Measurements from ENCODE around the gene FIZ1.

DNA sequence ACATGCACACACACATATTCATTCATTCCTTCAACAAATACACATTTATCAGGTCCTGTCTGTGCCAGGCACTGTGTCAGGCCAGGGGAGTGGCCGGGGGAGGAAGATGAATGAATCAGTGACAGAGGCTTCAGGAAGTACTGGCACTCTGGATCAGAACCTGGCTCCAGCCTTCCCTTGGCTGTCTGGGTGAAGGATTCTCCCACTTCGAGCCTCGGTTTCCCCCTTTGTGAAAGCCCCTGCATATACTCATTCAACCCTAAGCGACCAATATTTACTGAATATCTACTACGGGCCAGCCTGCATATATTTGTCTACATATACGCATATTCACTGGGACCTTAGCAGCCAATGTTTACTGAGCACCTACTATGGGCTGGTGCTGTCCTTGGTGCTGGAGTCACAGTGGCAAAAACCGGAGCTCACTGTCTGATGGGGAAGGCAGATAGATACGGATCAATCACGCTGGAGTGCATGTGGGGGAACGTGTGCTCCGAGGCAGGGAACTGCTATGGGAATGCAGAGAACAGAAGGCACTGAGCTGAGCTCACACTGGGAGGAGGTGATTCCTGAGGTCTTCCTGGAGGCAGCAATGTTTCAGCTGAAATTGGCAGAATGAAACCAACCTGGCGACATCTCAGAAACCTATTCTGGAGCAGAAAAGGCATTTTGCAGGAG is 18.0 kb downstream of the FIZ1 start:
- TF ChIP-seq POLR2A (IDR thresholded peaks at IDR 0.05), result no peak
- TF ChIP-seq, protein P1, sequence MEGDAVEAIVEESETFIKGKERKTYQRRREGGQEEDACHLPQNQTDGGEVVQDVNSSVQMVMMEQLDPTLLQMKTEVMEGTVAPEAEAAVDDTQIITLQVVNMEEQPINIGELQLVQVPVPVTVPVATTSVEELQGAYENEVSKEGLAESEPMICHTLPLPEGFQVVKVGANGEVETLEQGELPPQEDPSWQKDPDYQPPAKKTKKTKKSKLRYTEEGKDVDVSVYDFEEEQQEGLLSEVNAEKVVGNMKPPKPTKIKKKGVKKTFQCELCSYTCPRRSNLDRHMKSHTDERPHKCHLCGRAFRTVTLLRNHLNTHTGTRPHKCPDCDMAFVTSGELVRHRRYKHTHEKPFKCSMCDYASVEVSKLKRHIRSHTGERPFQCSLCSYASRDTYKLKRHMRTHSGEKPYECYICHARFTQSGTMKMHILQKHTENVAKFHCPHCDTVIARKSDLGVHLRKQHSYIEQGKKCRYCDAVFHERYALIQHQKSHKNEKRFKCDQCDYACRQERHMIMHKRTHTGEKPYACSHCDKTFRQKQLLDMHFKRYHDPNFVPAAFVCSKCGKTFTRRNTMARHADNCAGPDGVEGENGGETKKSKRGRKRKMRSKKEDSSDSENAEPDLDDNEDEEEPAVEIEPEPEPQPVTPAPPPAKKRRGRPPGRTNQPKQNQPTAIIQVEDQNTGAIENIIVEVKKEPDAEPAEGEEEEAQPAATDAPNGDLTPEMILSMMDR (IDR thresholded peaks at IDR 0.05), result no peak
- no peak for TF ChIP-seq POLR2AphosphoS5 (IDR thresholded peaks at IDR 0.05)
- TF ChIP-seq EP300 (IDR thresholded peaks at IDR 0.05), result no peak
